DOHH2 (cell line): ENCODE data around the gene P3H4.

Experiments
- CTCF ChIP-seq: fragments of 200-600 bp; sonication (generic); IDR thresholded peaks from one replicate; pipeline ENCODE4 v1.5.1; 2014; ENCODE audit warnings: antibody characterized with exemption, mild to moderate bottlenecking, low read depth, low read length; ENCODE audit not compliant: poor library complexity, severe bottlenecking
- EZH2phosphoT487 ChIP-seq: fragments of 200-600 bp; sonication (generic); IDR thresholded peaks from 2 replicates; pipeline ENCODE4 v1.6.1; 2017; ENCODE audit warnings: borderline replicate concordance, mild to moderate bottlenecking, antibody characterized with exemption, low read length, moderate library complexity, mixed read lengths

DNA sequence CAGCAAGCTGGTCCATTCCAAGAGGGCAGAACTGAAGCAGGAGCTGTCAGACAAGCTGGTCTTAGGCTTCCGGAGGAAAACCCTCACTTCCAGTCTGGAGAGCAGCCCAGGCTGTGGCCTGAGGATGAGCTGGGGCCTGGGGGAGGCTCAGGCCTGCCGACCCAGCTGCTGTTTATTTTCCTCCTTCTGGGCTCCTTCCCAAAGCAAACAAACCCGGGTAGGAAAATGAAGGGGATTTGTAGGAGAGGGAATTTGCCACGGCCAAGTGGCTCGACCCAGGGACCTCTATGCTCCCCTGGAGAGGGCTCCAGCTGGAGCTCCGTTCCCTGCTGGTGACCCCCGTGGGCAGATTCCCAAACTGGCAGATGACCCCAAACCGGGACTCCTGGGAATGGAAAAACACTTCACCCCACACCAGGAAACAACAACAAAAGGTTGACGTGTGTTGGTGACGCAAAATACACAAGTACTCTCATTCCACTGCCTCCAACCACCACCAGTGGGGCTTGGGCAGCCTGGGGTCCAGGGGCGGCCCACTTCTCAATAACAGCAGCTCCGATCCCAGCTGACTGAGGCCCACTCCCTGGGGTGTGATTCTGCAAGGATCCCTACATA is 34.1 kb downstream of the P3H4 start:
- TF ChIP-seq CTCF, result no peak
- no peak for TF ChIP-seq EZH2phosphoT487
